Calu3 (cell line): ENCODE results near the gene INAFM1. TPM values are rescaled to one million over a fixed set of nuclear protein-coding genes. Genes with fewer than 3 reads are reported as not detected.
A peak's percentile ranks its signal among the peaks of the same experiment; 100 is the strongest.

Experiments
- BruUV-seq: library from RNA; stranded (reverse); fragments of 400-500 nt; replicated peaks from 2 replicates; lab custom pipeline; 2021; lab: Mats Ljungman, UMichigan
- CTCF ChIA-PET: fragments of 300-600 bp; sonication (Branson Sonifier 250); formaldehyde crosslinking; loops from one replicate; lab custom pipeline; 2022; ENCODE audit warnings: antibody characterized with exemption; lab: Charles Lee
- DNase-seq: peaks from one replicate; pipeline ENCODE4 v3.0.0; 2022
- H3K27ac Mint-ChIP-seq: one replicate; pipeline ENCODE4 v1.8.0; 2022; ENCODE audit warnings: mixed read lengths; ENCODE audit not compliant: unreplicated experiment
- H3K27me3 Mint-ChIP-seq: one replicate; pipeline ENCODE4 v1.8.0; 2022; ENCODE audit warnings: mixed read lengths; ENCODE audit not compliant: unreplicated experiment
- H3K36me3 Mint-ChIP-seq: one replicate; pipeline ENCODE4 v1.8.0; 2022; ENCODE audit warnings: mild to moderate bottlenecking, moderate library complexity, mixed read lengths; ENCODE audit not compliant: insufficient read depth, unreplicated experiment
- H3K4me1 Mint-ChIP-seq: one replicate; pipeline ENCODE4 v1.8.0; 2022; ENCODE audit warnings: mild to moderate bottlenecking, low read depth, mixed read lengths; ENCODE audit not compliant: unreplicated experiment
- H3K4me3 Mint-ChIP-seq: one replicate; pipeline ENCODE4 v1.8.0; 2022; ENCODE audit warnings: mild to moderate bottlenecking, low read depth, moderate library complexity, mixed read lengths; ENCODE audit not compliant: unreplicated experiment
- H3K9me3 Mint-ChIP-seq: one replicate; pipeline ENCODE4 v1.8.0; 2022; ENCODE audit warnings: low read depth, mixed read lengths; ENCODE audit not compliant: unreplicated experiment
- intact Hi-C: fragments of 100-400 bp; cut with micrococcal nuclease; formaldehyde crosslinking; loops from one replicate; pipeline ENCODE4 v1.10.0; 2022; ENCODE audit not compliant: unreplicated experiment
- total RNA-seq: library from RNA; stranded (reverse); gene quantifications from 2 replicates; pipeline ENCODE4 v1.2.3, GENCODE V29; 2022
- TF ChIP-seq, protein P1 (sequence below): fragments of 200-600 bp; IDR thresholded peaks from one replicate; pipeline ENCODE4 v1.8.0; 2022; ENCODE audit warnings: antibody characterized with exemption; ENCODE audit not compliant: unreplicated experiment

INAFM1 gene
- total RNA-seq, 1 experiment from 2014 or later, result 13.9 TPM

GRCh38 chr19:47227352-47228167, 47.1 kb upstream of the INAFM1 start:
- intact Hi-C loops, result no loop called here
- peaks cover 12% of the 10 kb centered on the region for H3K4me1 Mint-ChIP-seq
- no peak overlapping the region for H3K4me3 Mint-ChIP-seq
- peaks cover 24% of the 10 kb centered on the region for H3K36me3 Mint-ChIP-seq
- no TSS peak for BruUV-seq
- H3K27me3 Mint-ChIP-seq, result no peaks in the 10 kb centered on the region
- H3K9me3 Mint-ChIP-seq, result no peaks in the 10 kb centered on the region
- TF ChIP-seq, protein P1, sequence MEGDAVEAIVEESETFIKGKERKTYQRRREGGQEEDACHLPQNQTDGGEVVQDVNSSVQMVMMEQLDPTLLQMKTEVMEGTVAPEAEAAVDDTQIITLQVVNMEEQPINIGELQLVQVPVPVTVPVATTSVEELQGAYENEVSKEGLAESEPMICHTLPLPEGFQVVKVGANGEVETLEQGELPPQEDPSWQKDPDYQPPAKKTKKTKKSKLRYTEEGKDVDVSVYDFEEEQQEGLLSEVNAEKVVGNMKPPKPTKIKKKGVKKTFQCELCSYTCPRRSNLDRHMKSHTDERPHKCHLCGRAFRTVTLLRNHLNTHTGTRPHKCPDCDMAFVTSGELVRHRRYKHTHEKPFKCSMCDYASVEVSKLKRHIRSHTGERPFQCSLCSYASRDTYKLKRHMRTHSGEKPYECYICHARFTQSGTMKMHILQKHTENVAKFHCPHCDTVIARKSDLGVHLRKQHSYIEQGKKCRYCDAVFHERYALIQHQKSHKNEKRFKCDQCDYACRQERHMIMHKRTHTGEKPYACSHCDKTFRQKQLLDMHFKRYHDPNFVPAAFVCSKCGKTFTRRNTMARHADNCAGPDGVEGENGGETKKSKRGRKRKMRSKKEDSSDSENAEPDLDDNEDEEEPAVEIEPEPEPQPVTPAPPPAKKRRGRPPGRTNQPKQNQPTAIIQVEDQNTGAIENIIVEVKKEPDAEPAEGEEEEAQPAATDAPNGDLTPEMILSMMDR, result no peak
- CTCF ChIA-PET, result interaction anchor here (0.6 to 2.0 kb wide), 5 partner anchors 9 to 18 kb away, joined by 4 to 26 read pairs (median 7); no protein-coding TSS in a partner anchor
- peak overlapping the region; percentile 94 for H3K27ac Mint-ChIP-seq
- peak; percentile 94 for DNase-seq

- CTCF ChIA-PET, result interaction anchor here (0.6 to 1.8 kb wide), 4 partner anchors 9 to 28 kb away, joined by 4 to 8 read pairs (median 6); partner anchors contain the start of gene CCDC9
- BruUV-seq, result no TSS peak
- intact Hi-C loops, result no loop called here
- H3K4me3 Mint-ChIP-seq, result no peak overlapping the region
- no peaks in the 10 kb centered on the region for H3K9me3 Mint-ChIP-seq
- H3K27ac Mint-ChIP-seq, result peak overlapping the region; percentile 94
- peak; percentile 67 for DNase-seq
- peaks cover 24% of the 10 kb centered on the region for H3K36me3 Mint-ChIP-seq
- H3K4me1 Mint-ChIP-seq, result peaks cover 19% of the 10 kb centered on the region
- TF ChIP-seq, protein P1, result no peak
- H3K27me3 Mint-ChIP-seq, result no peaks in the 10 kb centered on the region
Observed at GRCh38 chr19:47228168-47228936, 46.3 kb upstream of the INAFM1 start.

DNA sequence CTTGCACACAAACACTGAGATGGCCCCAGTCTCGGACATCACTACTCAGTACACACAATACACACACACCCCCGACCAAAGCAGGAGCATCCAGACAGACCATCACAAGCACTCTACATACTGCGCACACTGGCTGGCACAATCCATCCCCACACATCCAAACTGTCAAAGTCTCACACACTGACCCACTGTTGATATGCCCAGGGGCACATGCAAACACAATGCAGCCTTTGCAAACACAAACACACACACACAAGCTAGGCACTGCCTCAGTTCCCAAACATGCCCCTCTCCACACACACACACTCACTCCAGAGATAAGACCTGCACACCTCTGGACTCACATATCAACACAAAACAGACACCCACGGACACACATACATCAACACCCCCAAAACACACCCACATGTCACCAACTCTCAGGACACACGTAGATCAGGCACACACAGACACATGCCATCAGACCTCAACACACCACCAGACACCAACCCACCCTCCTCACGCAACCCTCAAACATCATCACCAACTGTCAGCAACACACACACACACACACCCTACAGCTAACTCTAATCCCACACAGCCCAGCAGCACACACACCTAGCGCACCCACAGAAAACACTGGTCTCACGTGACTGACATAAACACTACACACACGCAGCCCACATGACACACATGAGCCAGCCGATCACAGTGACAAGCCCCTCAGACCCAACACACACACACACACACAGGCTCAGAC, 45.6 kb upstream of the INAFM1 start:
- no peaks in the 10 kb centered on the region for H3K27me3 Mint-ChIP-seq
- TF ChIP-seq, protein P1, result no peak
- intact Hi-C loops, result no loop called here
- no peak for DNase-seq
- no TSS peak for BruUV-seq
- no peaks in the 10 kb centered on the region for H3K9me3 Mint-ChIP-seq
- H3K4me3 Mint-ChIP-seq, result no peak overlapping the region
- H3K27ac Mint-ChIP-seq, result no peak overlapping the region
- CTCF ChIA-PET, result interaction anchor here (1.6 to 1.8 kb wide), 2 partner anchors 15 to 27 kb away, joined by 4 to 7 read pairs; partner anchors contain the start of gene CCDC9
- H3K4me1 Mint-ChIP-seq, result peaks cover 19% of the 10 kb centered on the region
- H3K36me3 Mint-ChIP-seq, result peaks cover 17% of the 10 kb centered on the region

DNA sequence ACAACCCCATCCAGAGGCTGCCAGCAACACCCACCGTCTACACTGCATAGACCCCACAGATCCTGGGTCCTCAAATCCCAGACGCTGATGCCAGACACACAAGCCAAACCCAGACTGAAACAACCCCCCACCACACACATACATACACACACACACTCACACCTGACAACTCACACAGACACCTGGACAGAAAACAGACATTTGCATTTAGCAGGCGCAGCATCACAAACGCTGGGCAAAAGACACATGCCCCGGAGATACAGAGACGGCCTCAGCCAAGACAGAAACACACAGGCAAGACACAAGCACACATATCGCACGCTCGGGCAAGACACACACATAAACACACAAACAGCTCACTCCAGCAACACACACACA, 45.0 kb upstream of the INAFM1 start:
- no peaks in the 10 kb centered on the region for H3K9me3 Mint-ChIP-seq
- CTCF ChIA-PET, result interaction anchor here (1.6 kb wide), 1 partner anchor 27 kb away, joined by 4 read pairs; the partner anchor contains the start of gene CCDC9
- H3K4me3 Mint-ChIP-seq, result no peak overlapping the region
- DNase-seq, result no peak
- TF ChIP-seq, protein P1, result no peak
- BruUV-seq, result TSS peak; percentile 24
- H3K36me3 Mint-ChIP-seq, result peaks cover 17% of the 10 kb centered on the region
- no peaks in the 10 kb centered on the region for H3K27me3 Mint-ChIP-seq
- intact Hi-C loops, result no loop called here
- peaks cover 19% of the 10 kb centered on the region for H3K4me1 Mint-ChIP-seq
- H3K27ac Mint-ChIP-seq, result no peak overlapping the region
